Motor neuron (in vitro differentiated cells): ENCODE results near the gene TAAR6. TPM values are rescaled to one million over a fixed set of nuclear protein-coding genes. Genes with fewer than 3 reads are reported as not detected.
"Not testable (repeated sequence)": the region's sequence is repeated elsewhere in the genome, so short reads cannot be mapped to it uniquely, and the experiment has no call there.

Experiments used
- ATAC-seq, 8 experiments: fragments of 200-7000 bp; cut with Tn5 transposase; replicated peaks in 6 of 8; 2 replicates each; pipeline ENCODE4 v1.8.0; 2021; ENCODE audit warnings: mild to moderate bottlenecking in 8 of 8, moderate library complexity in 8 of 8
- H3K27ac ChIP-seq, 2 donors: fragments of 250-450 bp; sonication (Bioruptor Pico); 2 replicates each; pipeline ENCODE4 v1.9.0; 2021; ENCODE audit warnings: antibody characterized with exemption in 2 of 2, mild to moderate bottlenecking in 2 of 2, moderate library complexity in 1 of 2
- H3K4me1 ChIP-seq, 2 donors: fragments of 250-450 bp; sonication (Bioruptor Pico); replicated peaks in 1 of 2; 2 replicates each; pipeline ENCODE4 v1.6.1; 2021; ENCODE audit warnings: antibody characterized with exemption in 2 of 2, mild to moderate bottlenecking in 2 of 2, moderate library complexity in 1 of 2
- H3K4me3 ChIP-seq, 5 donors: fragments of 250-450 bp; sonication (Bioruptor Pico); 2 replicates each; pipeline ENCODE4 v1.9.0; 2021; ENCODE audit warnings: antibody characterized with exemption in 5 of 5, mild to moderate bottlenecking in 5 of 5, moderate library complexity in 4 of 5
- WGBS, 10 experiments: fragments of 450-650 bp; shearing (Covaris generic); methylation state at CpG; one replicate each; pipeline ENCODE4 v1.0.0; 2022; 5-methylcytosine and 5-hydroxymethylcytosine counted together
- in situ Hi-C, 9 experiments: fragments of 400-800 bp; cut with MboI; loops; one replicate each; pipeline ENCODE4 v1.15.0; 2021; ENCODE audit warnings: low sequenced_read_pairs in 9 of 9, low pct_unique_long_range_greater_than_20kb in 2 of 9; ENCODE audit not compliant: unreplicated experiment in 9 of 9
- total RNA-seq, 8 experiments: library from RNA; unstranded; fragments of 300-600 nt; gene quantifications; 2 replicates each; pipeline versions ENCODE4 v1.2.3 to v1.2.4, GENCODE V29; 2022

The TAAR6 gene
- total RNA-seq, result under 1 TPM in 2 of 8 experiments, not detected in 6; 0.17 to 0.47 TPM

- peak in 1 of 8 experiments; percentile 42 for ATAC-seq
- WGBS, 10 experiments, result 20 to 100% (median 84%) methylated on average over 2 to 12 of the region's 15 CpGs
- no peak within 1 kb of the TSS for H3K27ac ChIP-seq
- peaks cover 12 to 22% of the 10 kb centered on the region in 2 donors for H3K4me1 ChIP-seq
- no peak within 1 kb of the TSS for H3K4me3 ChIP-seq
- in situ Hi-C loops, result no loop called here
These were observed at the start of gene TAAR6 for GRCh38 chr6:132570221-132570777. Gene TAAR6, plus strand, starts transcription at chr6:132570322. Its CDS starts 0 bp downstream, at chr6:132570322.

GRCh38 chr6:132520953-132521352, 49.2 kb upstream of the TAAR6 start:
- in situ Hi-C loops, result loop anchor here in 2 of 9 experiments (25.0 kb wide), 1 partner anchor 291 kb away; the partner anchor contains the start of gene RPS12 (in 2 of the 2)
- WGBS, 10 experiments, result 48 to 100% (median 83%) methylated on average over 1 to 2 of the region's 2 CpGs; no CpG with 5 or more reads in 3 of the 10 experiments

GRCh38 chr6:132524646-132525045, 45.5 kb upstream of the TAAR6 start:
- ATAC-seq, result no peak
- no peak overlapping the region for H3K4me3 ChIP-seq
- WGBS, 10 experiments, result 20 to 100% (median 84%) methylated on average over 1 to 5 of the region's 5 CpGs
- no peaks in the 10 kb centered on the region for H3K4me1 ChIP-seq
- in situ Hi-C loops, result loop anchor here in 6 of 9 experiments (25.0 kb wide), 5 partner anchors 188 to 1013 kb away; partner anchors contain the start of genes RPS12 (in 3 of the 6), SLC18B1 (in 1 of the 6), VNN1 (in 1 of the 6) and VNN2 (in 1 of the 6)
- no peak overlapping the region for H3K27ac ChIP-seq

More at GRCh38 chr6:132520953-132521352, 49.2 kb upstream of the TAAR6 start:
- ATAC-seq, result no peak
- no peak overlapping the region for H3K4me3 ChIP-seq
- no peak overlapping the region for H3K27ac ChIP-seq
- no peaks in the 10 kb centered on the region for H3K4me1 ChIP-seq

GRCh38 chr6:132525866-132526265, 44.3 kb upstream of the TAAR6 start:
- WGBS, 10 experiments, result 64 to 100% (median 93%) methylated on average over 1 to 4 of the region's 4 CpGs; no CpG with 5 or more reads in 3 of the 10 experiments
- H3K4me1 ChIP-seq, result no peaks in the 10 kb centered on the region
- no peak overlapping the region for H3K4me3 ChIP-seq
- in situ Hi-C loops, result loop anchor here in 5 of 9 experiments (25.0 kb wide), 5 partner anchors 186 to 1011 kb away; partner anchors contain the start of genes RPS12 (in 1 of the 5), SLC18B1 (in 1 of the 5), VNN1 (in 1 of the 5) and VNN2 (in 1 of the 5)
- H3K27ac ChIP-seq, result no peak overlapping the region
- no peak for ATAC-seq

- 0 to 83% (median 50%) methylated on average over 1 to 2 of the region's 2 CpGs; no CpG with 5 or more reads in 3 of the 10 experiments for WGBS, 10 experiments
- in situ Hi-C loops, result loop anchor here in 5 of 9 experiments (25.0 kb wide), 5 partner anchors 186 to 1011 kb away; partner anchors contain the start of genes RPS12 (in 1 of the 5), SLC18B1 (in 1 of the 5), VNN1 (in 1 of the 5) and VNN2 (in 1 of the 5)
- no peak for ATAC-seq
- Histone ChIP-seq H3K27ac (no peak overlapping the region), H3K4me3 (no peak overlapping the region), H3K4me1 (no peaks in the 10 kb centered on the region)
These were observed 43.7 kb upstream of the TAAR6 start for GRCh38 chr6:132526461-132526860.

- no peaks in the 10 kb centered on the region for H3K4me1 ChIP-seq
- in situ Hi-C loops, result loop anchor here in 5 of 9 experiments (25.0 kb wide), 5 partner anchors 185 to 1010 kb away; partner anchors contain the start of genes RPS12 (in 1 of the 5), SLC18B1 (in 1 of the 5), VNN1 (in 1 of the 5) and VNN2 (in 1 of the 5)
- WGBS, 10 experiments, result 44 to 100% (median 82%) methylated on average over 1 to 5 of the region's 6 CpGs; no CpG with 5 or more reads in 2 of the 10 experiments
- no peak overlapping the region for H3K4me3 ChIP-seq
- no peak for ATAC-seq
- no peak overlapping the region for H3K27ac ChIP-seq
These were observed 42.3 kb upstream of the TAAR6 start for GRCh38 chr6:132527791-132528190.

- in situ Hi-C loops, result loop anchor here in 5 of 9 experiments (25.0 kb wide), 5 partner anchors 182 to 1007 kb away; partner anchors contain the start of genes RPS12 (in 1 of the 5), SLC18B1 (in 1 of the 5), VNN1 (in 1 of the 5) and VNN2 (in 1 of the 5)
- peak; percentile 55 to 83 (median 65) for ATAC-seq
- no peak overlapping the region for H3K4me3 ChIP-seq
- 0 to 44% (median 27%) methylated on average over 1 to 9 of the region's 9 CpGs for whole genome bisulfite sequencing, 10 experiments
- no peak overlapping the region for H3K27ac ChIP-seq
- no peaks in the 10 kb centered on the region for H3K4me1 ChIP-seq
These were observed 39.7 kb upstream of the TAAR6 start for GRCh38 chr6:132530293-132530974.

- not testable (repeated sequence) for H3K27ac ChIP-seq, H3K4me3 ChIP-seq, ATAC-seq, H3K4me1 ChIP-seq
- in situ Hi-C loops, result loop anchor here in 5 of 9 experiments (25.0 kb wide), 5 partner anchors 178 to 1003 kb away; partner anchors contain the start of genes RPS12 (in 1 of the 5), SLC18B1 (in 1 of the 5), VNN1 (in 1 of the 5) and VNN2 (in 1 of the 5)
- WGBS, 10 experiments, result 0 to 100% (median 60%) methylated on average over 1 to 2 of the region's 2 CpGs; no CpG with 5 or more reads in 3 of the 10 experiments
These were observed 35.6 kb upstream of the TAAR6 start for GRCh38 chr6:132534546-132534945.

GRCh38 chr6:132537145-132537544, 33.0 kb upstream of the TAAR6 start:
- H3K4me3 ChIP-seq, result no peak overlapping the region
- ATAC-seq, result no peak
- in situ Hi-C loops, result loop anchor here in 5 of 9 experiments (25.0 kb wide), 5 partner anchors 175 to 1000 kb away; partner anchors contain the start of genes RPS12 (in 1 of the 5), SLC18B1 (in 1 of the 5), VNN1 (in 1 of the 5) and VNN2 (in 1 of the 5)
- 20 to 94% (median 80%) methylated on average over 2 to 3 of the region's 3 CpGs for WGBS, 10 experiments
- no peaks in the 10 kb centered on the region for H3K4me1 ChIP-seq
- no peak overlapping the region for H3K27ac ChIP-seq

GRCh38 chr6:132537977-132538376, 32.1 kb upstream of the TAAR6 start, which contains the start of gene TAAR9:
Gene TAAR9, plus strand, starts transcription at chr6:132538277. Its CDS starts 13 bp downstream, at chr6:132538290.
- no peaks in the 10 kb centered on the region for H3K4me1 ChIP-seq
- in situ Hi-C loops, result loop anchor here in 5 of 9 experiments (25.0 kb wide), 5 partner anchors 174 to 999 kb away; partner anchors contain the start of genes RPS12 (in 1 of the 5), SLC18B1 (in 1 of the 5), VNN1 (in 1 of the 5) and VNN2 (in 1 of the 5)
- H3K27ac ChIP-seq, result no peak within 1 kb of the TSS
- no peak within 1 kb of the TSS for H3K4me3 ChIP-seq
- no peak for ATAC-seq
- WGBS, 10 experiments, result 8 to 96% (median 76%) methylated on average over 1 to 4 of the region's 4 CpGs

GRCh38 chr6:132544826-132545225, 25.3 kb upstream of the TAAR6 start:
- in situ Hi-C loops, result loop anchor here in 5 of 9 experiments (25.0 kb wide), 5 partner anchors 167 to 992 kb away; partner anchors contain the start of genes RPS12 (in 1 of the 5), SLC18B1 (in 1 of the 5), VNN1 (in 1 of the 5) and VNN2 (in 1 of the 5)
- H3K4me3 ChIP-seq, result no peak overlapping the region
- ATAC-seq, result no peak

More at GRCh38 chr6:132544826-132545225, 25.3 kb upstream of the TAAR6 start:
- no peaks in the 10 kb centered on the region for H3K4me1 ChIP-seq
- no peak overlapping the region for H3K27ac ChIP-seq
